ENCODE data around the gene ATP1B1. TPM values are rescaled to one million over a fixed set of nuclear protein-coding genes. Genes with fewer than 3 reads are reported as not detected.

Gene ATP1B1
- total and polyA plus RNA-seq, 2 of the 13 experiments (the other 11 are each of a cell fraction or from before 2014, with no cell fraction given) = 134 to 135 TPM

DNA sequence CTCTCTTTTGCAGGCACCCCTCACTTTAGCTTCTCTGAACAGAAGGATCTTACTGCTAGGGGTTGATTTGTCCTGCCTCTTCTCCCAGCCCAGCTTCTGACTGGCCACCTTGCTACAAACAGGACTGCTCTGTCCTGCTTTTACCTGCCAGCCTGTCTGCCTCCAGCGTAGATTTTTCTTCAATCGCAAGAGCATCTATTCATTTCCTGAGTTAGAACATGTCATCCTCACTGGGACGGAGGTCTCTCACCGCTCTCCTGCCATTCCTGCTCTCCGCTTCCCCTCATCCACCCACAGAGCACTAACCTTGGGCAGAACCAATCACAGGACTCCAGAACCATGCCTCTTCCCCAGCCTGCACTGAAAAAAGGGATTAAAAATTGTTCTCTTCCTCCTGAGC is 3.5 kb upstream of the ATP1B1 start:
- in situ Hi-C loops (cut with HindIII; ENCODE audit: extremely low pct_ligation_motif_present, low pct_unique_long_range_greater_than_20kb) (no loop called here), intact Hi-C loops (cut with micrococcal nuclease; ENCODE audit: unreplicated experiment) (loop anchor here (10.0 kb wide), 3 partner anchors 98 to 382 kb away; partner anchors contain the start of gene SLC19A2)
- CTCF ChIA-PET (ENCODE audit: low intra/inter-chr PET ratio, low total read pairs) = no interaction called here
- 94% methylated on average over 5 of the region's 5 CpGs for WGBS (ENCODE audit: low lambda C conversion rate)
- POLR2A ChIA-PET = interaction anchor here (1.5 kb wide), 1 partner anchor 17 kb away, joined by 3 read pairs; no protein-coding TSS in a partner anchor
- FAIRE-seq (no peak), DNase-seq (ENCODE audit: low spot score) (no peak), ATAC-seq (no peak)
- Histone ChIP-seq H3K36me3 (replicated peaks in 1 of 2; ENCODE audit: control insufficient read depth in 1 of 2, insufficient read depth in 2 of 2, low read length in 2 of 2) (no peaks in the 10 kb centered on the region), H2AFZ (ENCODE audit: low read length) (no peak overlapping the region), H3K27ac (ENCODE audit: extremely low read length, insufficient read depth, low read length) (peak overlapping the region; percentile 22), H3K9ac (ENCODE audit: insufficient read depth, low read depth, low read length) (no peak overlapping the region; the same call in 1 of the 2 replicates), H3K9me3 (ENCODE audit: low read length) (no peaks in the 10 kb centered on the region), H3K79me2 (ENCODE audit: insufficient read depth, low read length) (peaks cover 15% of the 10 kb centered on the region), H4K20me1 (ENCODE audit: insufficient read depth, low read length) (peaks cover 7% of the 10 kb centered on the region; the same call in 1 of the 2 replicates), H3K4me3 (replicated peaks in 1 of 3; ENCODE audit: insufficient read depth in 1 of 3, low read depth in 2 of 3, low read length in 3 of 3) (0 out of 6 replicates have a peak overlapping the region, but pooled peaks of 1 of the 3 experiments have one; percentile 9), H3K4me1 (ENCODE audit: insufficient read depth, low read length) (peaks cover 58% of the 10 kb centered on the region), H3K27me3 (ENCODE audit: control insufficient read depth in 1 of 2, insufficient read depth in 2 of 2, low read length in 2 of 2) (no peaks in the 10 kb centered on the region; a peak in 1 of 5 replicates), H3K4me2 (ENCODE audit: low read depth, low read length) (peak overlapping the region; percentile 59)
- BruUV-seq (replicated peaks) = no TSS peak
- no peak for TF ChIP-seq AGO1 (IDR thresholded peaks at IDR 0.05; ENCODE audit: low read depth, low read length, poor library complexity, severe bottlenecking)
- peak; percentile 41; the same call in 1 of the 2 replicates for TF ChIP-seq ZNF121 (CRISPR knock-in tag; IDR thresholded peaks at IDR 0.05)
- TF ChIP-seq SALL1 (CRISPR knock-in tag; IDR thresholded peaks at IDR 0.05) = no peak
- TF ChIP-seq, protein P1, sequence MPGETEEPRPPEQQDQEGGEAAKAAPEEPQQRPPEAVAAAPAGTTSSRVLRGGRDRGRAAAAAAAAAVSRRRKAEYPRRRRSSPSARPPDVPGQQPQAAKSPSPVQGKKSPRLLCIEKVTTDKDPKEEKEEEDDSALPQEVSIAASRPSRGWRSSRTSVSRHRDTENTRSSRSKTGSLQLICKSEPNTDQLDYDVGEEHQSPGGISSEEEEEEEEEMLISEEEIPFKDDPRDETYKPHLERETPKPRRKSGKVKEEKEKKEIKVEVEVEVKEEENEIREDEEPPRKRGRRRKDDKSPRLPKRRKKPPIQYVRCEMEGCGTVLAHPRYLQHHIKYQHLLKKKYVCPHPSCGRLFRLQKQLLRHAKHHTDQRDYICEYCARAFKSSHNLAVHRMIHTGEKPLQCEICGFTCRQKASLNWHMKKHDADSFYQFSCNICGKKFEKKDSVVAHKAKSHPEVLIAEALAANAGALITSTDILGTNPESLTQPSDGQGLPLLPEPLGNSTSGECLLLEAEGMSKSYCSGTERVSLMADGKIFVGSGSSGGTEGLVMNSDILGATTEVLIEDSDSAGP (CRISPR knock-in tag; IDR thresholded peaks at IDR 0.05; ENCODE audit: borderline replicate concordance) = 0 out of 2 replicates have a peak, but pooled peaks have one; percentile 5
- no peak for TF ChIP-seq ZNF317 (CRISPR knock-in tag; IDR thresholded peaks at IDR 0.05)
- TF ChIP-seq, protein P2, sequence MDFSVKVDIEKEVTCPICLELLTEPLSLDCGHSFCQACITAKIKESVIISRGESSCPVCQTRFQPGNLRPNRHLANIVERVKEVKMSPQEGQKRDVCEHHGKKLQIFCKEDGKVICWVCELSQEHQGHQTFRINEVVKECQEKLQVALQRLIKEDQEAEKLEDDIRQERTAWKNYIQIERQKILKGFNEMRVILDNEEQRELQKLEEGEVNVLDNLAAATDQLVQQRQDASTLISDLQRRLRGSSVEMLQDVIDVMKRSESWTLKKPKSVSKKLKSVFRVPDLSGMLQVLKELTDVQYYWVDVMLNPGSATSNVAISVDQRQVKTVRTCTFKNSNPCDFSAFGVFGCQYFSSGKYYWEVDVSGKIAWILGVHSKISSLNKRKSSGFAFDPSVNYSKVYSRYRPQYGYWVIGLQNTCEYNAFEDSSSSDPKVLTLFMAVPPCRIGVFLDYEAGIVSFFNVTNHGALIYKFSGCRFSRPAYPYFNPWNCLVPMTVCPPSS (IDR thresholded peaks at IDR 0.05) = no peak
- no peak for TF ChIP-seq PAX8 (CRISPR knock-in tag; IDR thresholded peaks at IDR 0.05; ENCODE audit: borderline replicate concordance)
- no peak for TF ChIP-seq MAFF (IDR thresholded peaks at IDR 0.05; ENCODE audit: low read depth, low read length)
- TF ChIP-seq, protein P3, sequence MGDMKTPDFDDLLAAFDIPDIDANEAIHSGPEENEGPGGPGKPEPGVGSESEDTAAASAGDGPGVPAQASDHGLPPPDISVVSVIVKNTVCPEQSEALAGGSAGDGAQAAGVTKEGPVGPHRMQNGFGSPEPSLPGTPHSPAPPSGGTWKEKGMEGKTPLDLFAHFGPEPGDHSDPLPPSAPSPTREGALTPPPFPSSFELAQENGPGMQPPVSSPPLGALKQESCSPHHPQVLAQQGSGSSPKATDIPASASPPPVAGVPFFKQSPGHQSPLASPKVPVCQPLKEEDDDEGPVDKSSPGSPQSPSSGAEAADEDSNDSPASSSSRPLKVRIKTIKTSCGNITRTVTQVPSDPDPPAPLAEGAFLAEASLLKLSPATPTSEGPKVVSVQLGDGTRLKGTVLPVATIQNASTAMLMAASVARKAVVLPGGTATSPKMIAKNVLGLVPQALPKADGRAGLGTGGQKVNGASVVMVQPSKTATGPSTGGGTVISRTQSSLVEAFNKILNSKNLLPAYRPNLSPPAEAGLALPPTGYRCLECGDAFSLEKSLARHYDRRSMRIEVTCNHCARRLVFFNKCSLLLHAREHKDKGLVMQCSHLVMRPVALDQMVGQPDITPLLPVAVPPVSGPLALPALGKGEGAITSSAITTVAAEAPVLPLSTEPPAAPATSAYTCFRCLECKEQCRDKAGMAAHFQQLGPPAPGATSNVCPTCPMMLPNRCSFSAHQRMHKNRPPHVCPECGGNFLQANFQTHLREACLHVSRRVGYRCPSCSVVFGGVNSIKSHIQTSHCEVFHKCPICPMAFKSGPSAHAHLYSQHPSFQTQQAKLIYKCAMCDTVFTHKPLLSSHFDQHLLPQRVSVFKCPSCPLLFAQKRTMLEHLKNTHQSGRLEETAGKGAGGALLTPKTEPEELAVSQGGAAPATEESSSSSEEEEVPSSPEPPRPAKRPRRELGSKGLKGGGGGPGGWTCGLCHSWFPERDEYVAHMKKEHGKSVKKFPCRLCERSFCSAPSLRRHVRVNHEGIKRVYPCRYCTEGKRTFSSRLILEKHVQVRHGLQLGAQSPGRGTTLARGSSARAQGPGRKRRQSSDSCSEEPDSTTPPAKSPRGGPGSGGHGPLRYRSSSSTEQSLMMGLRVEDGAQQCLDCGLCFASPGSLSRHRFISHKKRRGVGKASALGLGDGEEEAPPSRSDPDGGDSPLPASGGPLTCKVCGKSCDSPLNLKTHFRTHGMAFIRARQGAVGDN (CRISPR knock-in tag; IDR thresholded peaks at IDR 0.05) = no peak
